Measurements from ENCODE around the gene TBL1X.

- no peak for TF ChIP-seq RFX5 (IDR thresholded peaks at IDR 0.05; ENCODE audit: low read depth, low read length)
- TF ChIP-seq ZBTB2 (CRISPR knock-in tag; IDR thresholded peaks at IDR 0.05; ENCODE audit: low read depth), result no peak
- no peak for TF ChIP-seq FOSL1 (CRISPR knock-in tag; IDR thresholded peaks at IDR 0.05; ENCODE audit: borderline replicate concordance)
- TF ChIP-seq CTCF (CRISPR knock-in tag; IDR thresholded peaks at IDR 0.05), result no peak
- no peak for TF ChIP-seq GABPB1 (CRISPR knock-in tag; IDR thresholded peaks at IDR 0.05)
- TF ChIP-seq PREB (CRISPR knock-in tag; IDR thresholded peaks at IDR 0.05), result no peak
- no peak for TF ChIP-seq ZKSCAN1 (IDR thresholded peaks at IDR 0.05; ENCODE audit: low read length)
- no peak for TF ChIP-seq ELF1 (CRISPR knock-in tag; IDR thresholded peaks at IDR 0.05)
- TF ChIP-seq ZNF572 (CRISPR knock-in tag; IDR thresholded peaks at IDR 0.05), result no peak
- no peak for TF ChIP-seq POLR2A (IDR thresholded peaks at IDR 0.05; ENCODE audit: insufficient read depth in 1 of 2, low read depth in 2 of 2, low read length in 2 of 2)
These were observed 161.5 kb downstream of the TBL1X start for GRCh38 chrX:9626379-9626778.
